ENCODE results near the gene FGGY.

Gene FGGY

DNA sequence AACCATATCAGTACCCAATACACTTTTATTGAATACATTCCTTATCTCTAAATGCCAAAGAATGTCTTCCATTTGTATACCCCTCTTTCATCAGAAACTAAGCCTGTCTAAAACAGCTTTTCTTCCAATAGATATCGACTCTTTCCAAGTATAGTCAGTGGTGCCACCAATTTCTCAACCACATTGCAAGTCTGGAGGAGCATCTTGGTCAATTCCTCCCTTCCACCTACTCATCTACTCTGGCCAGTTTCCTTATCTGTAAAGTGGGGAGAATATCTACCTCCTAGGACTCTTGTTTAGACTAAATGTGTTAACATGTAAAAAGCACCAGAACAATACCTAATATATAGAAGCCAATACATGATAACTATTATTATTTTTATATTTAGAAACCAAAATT is 28.5 kb upstream of the FGGY start:
- H3K4me1 ChIP-seq (ENCODE audit: insufficient read depth, low read length), result no peaks in the 10 kb centered on the region

DNA sequence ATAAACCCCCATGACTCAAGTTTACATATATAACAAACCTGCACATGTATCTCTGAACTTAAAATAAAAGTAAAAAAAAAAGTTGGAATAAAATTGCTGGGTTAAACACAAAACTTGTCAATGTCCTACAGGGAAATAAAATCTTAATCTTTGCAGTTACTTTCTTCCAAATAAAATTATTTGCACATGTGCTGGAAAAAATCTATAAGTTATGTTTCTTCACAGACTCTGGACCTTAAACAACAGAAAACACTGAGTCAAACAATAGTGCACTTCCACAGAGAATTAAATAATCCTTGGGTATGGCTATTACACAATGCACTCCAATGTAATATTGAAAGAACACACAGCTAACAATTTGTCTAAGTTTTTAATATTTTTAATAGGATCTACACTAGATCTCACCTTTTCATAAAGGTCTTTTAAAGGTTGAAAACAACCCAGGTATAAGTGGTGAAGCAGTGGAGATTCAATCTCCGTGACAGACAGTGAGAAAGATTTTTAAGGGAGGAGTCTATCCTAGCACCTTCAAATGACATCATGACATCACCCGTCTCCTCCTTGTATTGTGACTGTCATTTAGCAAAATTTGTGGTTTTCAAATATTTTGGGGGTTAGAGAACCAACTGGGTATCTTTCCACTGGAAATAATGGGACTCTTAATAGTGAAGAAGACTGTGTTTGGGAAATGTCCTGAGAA is 25.2 kb upstream of the FGGY start:
- no peaks in the 10 kb centered on the region for H3K4me1 ChIP-seq (ENCODE audit: insufficient read depth, low read length)
- H3K27me3 ChIP-seq (ENCODE audit: insufficient read depth, low read length), result no peaks in the 10 kb centered on the region
- H3K4me3 ChIP-seq (ENCODE audit: low read length), result no peak overlapping the region
- H2AFZ ChIP-seq (ENCODE audit: low read depth, low read length), result no peak overlapping the region
- H3K36me3 ChIP-seq (ENCODE audit: insufficient read depth, low read length), result no peaks in the 10 kb centered on the region
- H3K9me3 ChIP-seq (ENCODE audit: low read length), result no peaks in the 10 kb centered on the region

More for the DNA sequence above, 28.5 kb upstream of the FGGY start:
- no peaks in the 10 kb centered on the region for H3K9me3 ChIP-seq (ENCODE audit: low read length)
- no peak overlapping the region for H3K4me3 ChIP-seq (ENCODE audit: low read length)
- no peaks in the 10 kb centered on the region for H3K36me3 ChIP-seq (ENCODE audit: insufficient read depth, low read length)
- no peaks in the 10 kb centered on the region for H3K27me3 ChIP-seq (ENCODE audit: insufficient read depth, low read length)
- H2AFZ ChIP-seq (ENCODE audit: low read depth, low read length), result no peak overlapping the region

DNA sequence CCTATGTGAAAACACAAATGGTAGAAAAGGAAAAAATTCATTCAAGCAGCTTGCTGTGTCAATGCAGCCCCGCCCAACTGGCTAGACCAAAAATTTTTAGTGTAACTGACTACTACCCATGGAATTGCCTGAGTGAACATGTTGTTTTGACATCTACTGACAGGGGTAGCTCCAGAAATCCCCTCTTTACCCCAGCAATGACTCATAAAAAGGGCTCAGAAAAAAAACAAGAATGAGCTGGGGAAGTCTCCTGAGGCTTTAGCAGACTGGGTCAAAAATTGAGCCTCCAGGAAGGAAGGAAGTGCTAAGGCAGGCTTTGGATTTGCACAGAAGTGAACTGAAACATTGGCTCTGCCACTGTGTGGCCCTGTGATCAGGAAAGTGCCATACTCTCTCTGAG is 24.4 kb upstream of the FGGY start:
- Histone ChIP-seq H3K36me3 (ENCODE audit: insufficient read depth, low read length) (no peaks in the 10 kb centered on the region), H3K4me3 (ENCODE audit: low read length) (no peak overlapping the region), H3K9me3 (ENCODE audit: low read length) (no peaks in the 10 kb centered on the region), H3K4me1 (ENCODE audit: insufficient read depth, low read length) (no peaks in the 10 kb centered on the region), H3K27me3 (ENCODE audit: insufficient read depth, low read length) (no peaks in the 10 kb centered on the region), H2AFZ (ENCODE audit: low read depth, low read length) (no peak overlapping the region)

- no peaks in the 10 kb centered on the region for H3K36me3 ChIP-seq (ENCODE audit: insufficient read depth, low read length)
- H3K4me1 ChIP-seq (ENCODE audit: insufficient read depth, low read length), result no peaks in the 10 kb centered on the region
- no peaks in the 10 kb centered on the region for H3K27me3 ChIP-seq (ENCODE audit: insufficient read depth, low read length)
- H3K4me3 ChIP-seq (ENCODE audit: low read length), result no peak overlapping the region
- no peak overlapping the region for H2AFZ ChIP-seq (ENCODE audit: low read depth, low read length)
- no peaks in the 10 kb centered on the region for H3K9me3 ChIP-seq (ENCODE audit: low read length)
These were observed 20.4 kb upstream of the FGGY start for GRCh38 chr1:59276439-59276851.

- H2AFZ ChIP-seq (ENCODE audit: low read depth, low read length), result no peak overlapping the region
- H3K9me3 ChIP-seq (ENCODE audit: low read length), result no peaks in the 10 kb centered on the region
These were observed 18.0 kb upstream of the FGGY start for GRCh38 chr1:59278780-59279354.

GRCh38 chr1:59279645-59280044 is 17.2 kb upstream of the FGGY start:
- H3K9me3 ChIP-seq (ENCODE audit: low read length), result no peaks in the 10 kb centered on the region
- H3K4me3 ChIP-seq (ENCODE audit: low read length), result no peak overlapping the region
- no peaks in the 10 kb centered on the region for H3K4me1 ChIP-seq (ENCODE audit: insufficient read depth, low read length)
- H3K27me3 ChIP-seq (ENCODE audit: insufficient read depth, low read length), result no peaks in the 10 kb centered on the region
- no peaks in the 10 kb centered on the region for H3K36me3 ChIP-seq (ENCODE audit: insufficient read depth, low read length)
- H2AFZ ChIP-seq (ENCODE audit: low read depth, low read length), result no peak overlapping the region

More at GRCh38 chr1:59278780-59279354, 18.0 kb upstream of the FGGY start:
- Histone ChIP-seq H3K27me3 (ENCODE audit: insufficient read depth, low read length) (no peaks in the 10 kb centered on the region), H3K4me3 (ENCODE audit: low read length) (no peak overlapping the region), H3K36me3 (ENCODE audit: insufficient read depth, low read length) (no peaks in the 10 kb centered on the region), H3K4me1 (ENCODE audit: insufficient read depth, low read length) (no peaks in the 10 kb centered on the region)

DNA sequence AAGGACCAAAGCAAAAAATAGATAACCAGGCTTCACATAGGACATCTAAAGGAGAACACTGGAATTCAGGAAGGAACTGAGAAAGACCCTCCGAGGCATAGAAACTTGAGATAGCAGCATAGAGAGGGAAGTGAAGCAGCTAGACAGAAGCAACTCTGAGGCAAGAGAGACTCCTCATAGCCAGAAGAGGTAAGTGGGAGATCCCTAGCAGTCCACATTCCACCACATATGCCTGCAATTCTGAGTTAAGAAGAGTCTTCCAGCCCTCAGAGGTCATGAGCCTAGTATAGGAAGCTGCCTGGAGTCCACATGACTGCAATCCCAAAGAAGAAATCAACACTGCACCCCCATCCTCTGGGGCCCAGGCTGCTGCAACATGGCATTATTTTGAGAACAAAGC is 13.9 kb upstream of the FGGY start:
- Histone ChIP-seq H3K9me3 (ENCODE audit: low read length) (no peaks in the 10 kb centered on the region), H3K36me3 (ENCODE audit: insufficient read depth, low read length) (no peaks in the 10 kb centered on the region), H3K27me3 (ENCODE audit: insufficient read depth, low read length) (no peaks in the 10 kb centered on the region), H3K4me1 (ENCODE audit: insufficient read depth, low read length) (no peaks in the 10 kb centered on the region), H3K4me3 (ENCODE audit: low read length) (no peak overlapping the region), H2AFZ (ENCODE audit: low read depth, low read length) (no peak overlapping the region)

GRCh38 chr1:59285691-59286090 is 11.2 kb upstream of the FGGY start:
- no peaks in the 10 kb centered on the region for H3K36me3 ChIP-seq (ENCODE audit: insufficient read depth, low read length)
- no peaks in the 10 kb centered on the region for H3K4me1 ChIP-seq (ENCODE audit: insufficient read depth, low read length)
- H3K27me3 ChIP-seq (ENCODE audit: insufficient read depth, low read length), result no peaks in the 10 kb centered on the region
- H3K4me3 ChIP-seq (ENCODE audit: low read length), result no peak overlapping the region
- no peaks in the 10 kb centered on the region for H3K9me3 ChIP-seq (ENCODE audit: low read length)
- no peak overlapping the region for H2AFZ ChIP-seq (ENCODE audit: low read depth, low read length)

- Histone ChIP-seq H3K9me3 (ENCODE audit: low read length) (no peaks in the 10 kb centered on the region), H2AFZ (ENCODE audit: low read depth, low read length) (no peak overlapping the region), H3K4me3 (ENCODE audit: low read length) (no peak overlapping the region), H3K4me1 (ENCODE audit: insufficient read depth, low read length) (no peaks in the 10 kb centered on the region), H3K36me3 (ENCODE audit: insufficient read depth, low read length) (no peaks in the 10 kb centered on the region), H3K27me3 (ENCODE audit: insufficient read depth, low read length) (no peaks in the 10 kb centered on the region)
These were observed 8.8 kb upstream of the FGGY start for GRCh38 chr1:59288046-59288445.

DNA sequence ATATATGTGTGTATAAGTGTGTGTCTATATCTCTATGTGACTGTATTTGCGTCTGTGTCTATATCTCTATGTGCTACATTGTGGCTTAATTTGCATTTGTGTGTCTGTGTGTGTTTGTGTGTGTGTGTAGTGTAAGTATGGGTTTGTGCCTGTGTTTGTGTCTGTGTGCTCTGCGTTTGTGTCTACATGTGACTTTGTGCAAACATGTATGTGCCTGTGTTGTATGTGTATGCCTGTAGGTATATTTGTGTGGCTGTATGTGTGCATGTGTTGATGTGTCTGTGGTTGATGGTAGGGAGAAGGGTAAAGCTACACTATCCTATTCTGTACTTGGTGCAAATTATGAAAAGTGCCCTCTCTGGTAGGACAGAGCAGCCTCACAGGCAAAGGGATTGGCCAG is 7.3 kb upstream of the FGGY start:
- H3K4me3 ChIP-seq (ENCODE audit: low read length), result no peak overlapping the region
- no peaks in the 10 kb centered on the region for H3K36me3 ChIP-seq (ENCODE audit: insufficient read depth, low read length)
- H3K9me3 ChIP-seq (ENCODE audit: low read length), result no peaks in the 10 kb centered on the region
- no peak overlapping the region for H2AFZ ChIP-seq (ENCODE audit: low read depth, low read length)
- H3K27me3 ChIP-seq (ENCODE audit: insufficient read depth, low read length), result no peaks in the 10 kb centered on the region
- no peaks in the 10 kb centered on the region for H3K4me1 ChIP-seq (ENCODE audit: insufficient read depth, low read length)

- Histone ChIP-seq H2AFZ (ENCODE audit: low read depth, low read length) (no peak overlapping the region), H3K4me1 (ENCODE audit: insufficient read depth, low read length) (peaks cover 2% of the 10 kb centered on the region), H3K9me3 (ENCODE audit: low read length) (no peaks in the 10 kb centered on the region), H3K4me3 (ENCODE audit: low read length) (no peak overlapping the region), H3K27me3 (ENCODE audit: insufficient read depth, low read length) (no peaks in the 10 kb centered on the region), H3K36me3 (ENCODE audit: insufficient read depth, low read length) (no peaks in the 10 kb centered on the region)
These were observed 6.5 kb upstream of the FGGY start for GRCh38 chr1:59290193-59290949.

GRCh38 chr1:59291561-59291960 is 5.3 kb upstream of the FGGY start:
- Histone ChIP-seq H3K27me3 (ENCODE audit: insufficient read depth, low read length) (no peaks in the 10 kb centered on the region), H2AFZ (ENCODE audit: low read depth, low read length) (no peak overlapping the region), H3K36me3 (ENCODE audit: insufficient read depth, low read length) (no peaks in the 10 kb centered on the region), H3K4me1 (ENCODE audit: insufficient read depth, low read length) (peaks cover 10% of the 10 kb centered on the region), H3K4me3 (ENCODE audit: low read length) (no peak overlapping the region), H3K9me3 (ENCODE audit: low read length) (no peaks in the 10 kb centered on the region)

DNA sequence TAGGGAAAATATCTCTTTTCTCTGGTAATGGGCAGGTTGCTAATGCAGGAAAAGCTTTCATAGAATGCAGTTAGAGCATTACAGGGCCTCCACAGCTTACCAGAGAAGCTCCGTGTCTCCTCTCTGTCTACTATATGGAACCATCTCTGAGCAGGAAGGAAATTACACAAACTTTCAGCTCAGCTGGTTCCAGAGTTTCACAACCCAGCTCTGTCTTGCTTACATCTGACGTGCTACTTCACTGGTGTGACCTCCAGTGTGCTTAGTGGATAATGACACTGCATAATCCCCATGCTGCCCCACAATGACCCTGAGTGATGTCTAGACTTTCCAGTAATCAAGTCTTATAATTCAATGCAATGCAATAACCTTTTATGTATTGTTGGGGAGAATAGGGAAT is 4.3 kb upstream of the FGGY start:
- H3K4me1 ChIP-seq (ENCODE audit: insufficient read depth, low read length), result peaks cover 10% of the 10 kb centered on the region
- no peaks in the 10 kb centered on the region for H3K9me3 ChIP-seq (ENCODE audit: low read length)
- no peak overlapping the region for H3K4me3 ChIP-seq (ENCODE audit: low read length)
- H3K36me3 ChIP-seq (ENCODE audit: insufficient read depth, low read length), result no peaks in the 10 kb centered on the region
- no peaks in the 10 kb centered on the region for H3K27me3 ChIP-seq (ENCODE audit: insufficient read depth, low read length)
- no peak overlapping the region for H2AFZ ChIP-seq (ENCODE audit: low read depth, low read length)
